ENCODE data around the gene ACADSB.

Gene ACADSB

DNA sequence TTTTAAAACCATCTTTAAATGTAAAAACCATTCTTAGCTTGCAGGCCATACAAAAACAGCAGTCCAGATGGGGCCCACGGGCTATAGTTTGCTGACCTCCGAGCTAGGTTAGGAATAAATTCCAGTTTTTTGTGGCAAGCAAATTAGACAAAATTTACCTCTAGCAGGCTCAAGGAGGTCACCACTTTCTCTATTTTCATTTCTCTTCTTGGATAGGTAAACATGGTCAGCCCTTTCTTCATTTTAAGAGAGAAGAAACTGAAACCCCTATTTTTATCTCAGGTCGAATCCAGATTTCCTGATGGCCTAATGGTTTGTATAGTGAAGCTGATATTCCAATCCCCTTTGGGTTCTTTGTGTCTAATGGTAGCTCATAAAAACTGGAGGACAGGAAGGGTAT, 10.9 kb upstream of the ACADSB start:
- WGBS, 2 donors (ENCODE audit: extremely low coverage in 2 of 2, insufficient read length in 2 of 2, insufficient replicate concordance in 1 of 2): no CpG with 5 or more reads among the region's 3 CpGs
- Histone ChIP-seq H3K4me1 (ENCODE audit: control insufficient read depth in 2 of 2, insufficient read depth in 1 of 2, low read depth in 1 of 2, low read length in 2 of 2) (peaks cover 2 to 3% of the 10 kb centered on the region in 2 donors), H3K27ac (replicated peaks; ENCODE audit: low read length) (no peak overlapping the region), H2BK5ac (ENCODE audit: low read length) (no peak overlapping the region), H3K27me3 (ENCODE audit: control insufficient read depth in 3 of 3, insufficient read depth in 3 of 3, low read depth in 1 of 3, low read length in 3 of 3) (no peaks in the 10 kb centered on the region), H4K8ac (ENCODE audit: low read depth, low read length) (no peak overlapping the region), H4K91ac (ENCODE audit: low read depth, low read length, poor library complexity) (no peak overlapping the region), H3K9me3 (replicated peaks in 1 of 2; ENCODE audit: control insufficient read depth in 2 of 2, insufficient read depth in 1 of 2, low read depth in 1 of 2, low read length in 2 of 2) (peaks cover 0 to 3% of the 10 kb centered on the region in 2 donors), H2AK5ac (ENCODE audit: low read depth, low read length) (no peak overlapping the region), H3K18ac (ENCODE audit: low read length) (no peak overlapping the region), H3K4ac (ENCODE audit: low read length) (no peak overlapping the region), H2BK12ac (ENCODE audit: low read length) (no peak overlapping the region), H2BK120ac (ENCODE audit: low read depth, low read length) (no peak overlapping the region), H3K4me2 (ENCODE audit: insufficient read depth, low read length, poor library complexity, severe bottlenecking) (no peak overlapping the region), H3K36me3 (replicated peaks in 1 of 2; ENCODE audit: control insufficient read depth in 2 of 2, insufficient read depth in 2 of 2, low read length in 2 of 2) (peaks cover 9 to 45% of the 10 kb centered on the region in 2 donors), H3K23ac (ENCODE audit: low read depth, low read length, poor library complexity) (no peak overlapping the region), H2BK15ac (ENCODE audit: low read length) (no peak overlapping the region), H2AFZ (ENCODE audit: low read length) (no peak overlapping the region), H3K9ac (ENCODE audit: low read depth, low read length, poor library complexity) (no peak overlapping the region), H3K79me1 (ENCODE audit: low read depth, low read length) (no peaks in the 10 kb centered on the region), H3K14ac (ENCODE audit: low read length) (no peak overlapping the region), H3K4me3 (ENCODE audit: low read length in 2 of 2) (no peak overlapping the region)
- DNase-seq (ENCODE audit: low spot score): no peak

DNA sequence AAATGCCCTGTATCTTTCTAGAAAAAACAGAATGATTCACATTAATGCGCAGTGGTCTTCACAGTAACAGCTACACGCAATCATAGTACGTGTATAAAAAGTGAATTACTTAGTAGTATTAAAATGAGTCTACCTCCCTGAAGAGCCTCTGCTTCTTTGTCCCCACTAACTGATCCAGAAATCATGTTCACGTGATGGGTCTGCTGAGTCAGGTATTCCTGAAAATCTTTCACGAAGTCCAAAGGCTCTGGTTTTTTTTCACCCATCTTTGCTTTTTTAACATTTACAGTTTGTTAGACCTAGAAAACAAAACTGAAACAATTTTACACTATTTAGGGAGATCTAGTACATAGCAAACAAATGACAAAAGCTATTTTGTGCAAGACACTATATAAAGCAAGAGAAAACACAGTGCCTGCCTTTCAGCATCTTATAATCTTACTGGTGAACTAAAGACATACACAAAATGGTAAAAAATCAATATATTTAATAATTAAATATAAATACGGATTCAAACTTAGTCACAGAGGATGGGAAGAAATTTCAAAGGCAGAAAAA, 10.4 kb upstream of the ACADSB start:
- Histone ChIP-seq H2BK120ac (ENCODE audit: low read depth, low read length) (no peak overlapping the region), H3K36me3 (replicated peaks in 1 of 2; ENCODE audit: control insufficient read depth in 2 of 2, insufficient read depth in 2 of 2, low read length in 2 of 2) (peaks cover 9 to 39% of the 10 kb centered on the region in 2 donors), H2BK5ac (ENCODE audit: low read length) (no peak overlapping the region), H3K4ac (ENCODE audit: low read length) (no peak overlapping the region), H3K9me3 (replicated peaks in 1 of 2; ENCODE audit: control insufficient read depth in 2 of 2, insufficient read depth in 1 of 2, low read depth in 1 of 2, low read length in 2 of 2) (peaks cover 0 to 3% of the 10 kb centered on the region in 2 donors), H3K4me2 (ENCODE audit: insufficient read depth, low read length, poor library complexity, severe bottlenecking) (no peak overlapping the region), H4K91ac (ENCODE audit: low read depth, low read length, poor library complexity) (no peak overlapping the region), H3K27me3 (ENCODE audit: control insufficient read depth in 3 of 3, insufficient read depth in 3 of 3, low read depth in 1 of 3, low read length in 3 of 3) (no peaks in the 10 kb centered on the region), H4K8ac (ENCODE audit: low read depth, low read length) (no peak overlapping the region), H2AFZ (ENCODE audit: low read length) (no peak overlapping the region), H2BK12ac (ENCODE audit: low read length) (no peak overlapping the region), H3K18ac (ENCODE audit: low read length) (no peak overlapping the region), H3K4me1 (ENCODE audit: control insufficient read depth in 2 of 2, insufficient read depth in 1 of 2, low read depth in 1 of 2, low read length in 2 of 2) (peaks cover 2 to 3% of the 10 kb centered on the region in 2 donors), H2BK15ac (ENCODE audit: low read length) (no peak overlapping the region), H3K14ac (ENCODE audit: low read length) (no peak overlapping the region), H3K9ac (ENCODE audit: low read depth, low read length, poor library complexity) (no peak overlapping the region), H3K79me1 (ENCODE audit: low read depth, low read length) (no peaks in the 10 kb centered on the region), H2AK5ac (ENCODE audit: low read depth, low read length) (no peak overlapping the region), H3K23ac (ENCODE audit: low read depth, low read length, poor library complexity) (no peak overlapping the region), H3K4me3 (ENCODE audit: low read length in 2 of 2) (no peak overlapping the region), H3K27ac (replicated peaks; ENCODE audit: low read length) (no peak overlapping the region)
- WGBS, 2 donors (ENCODE audit: extremely low coverage in 2 of 2, insufficient read length in 2 of 2, insufficient replicate concordance in 1 of 2): no CpG with 5 or more reads among the region's 6 CpGs
- no peak for DNase-seq (ENCODE audit: low spot score)

DNA sequence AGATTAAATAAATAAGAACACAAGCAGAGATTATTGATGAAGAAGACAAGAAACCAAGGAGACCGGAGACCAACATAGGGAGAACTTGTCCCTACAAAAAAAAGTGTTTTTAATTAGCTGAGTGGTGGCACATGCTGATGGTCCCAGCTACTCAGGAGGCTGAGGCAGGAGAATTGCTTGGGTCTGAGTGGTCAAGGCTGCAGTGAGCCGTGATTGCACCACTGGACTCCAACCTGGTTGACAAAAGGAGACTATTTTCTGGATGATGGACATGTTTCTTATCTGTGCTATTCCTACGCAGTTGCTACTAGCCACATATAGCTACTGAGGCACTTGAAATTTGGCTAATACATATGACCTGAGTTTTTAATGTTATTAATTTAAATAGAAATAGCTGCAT, 9.9 kb upstream of the ACADSB start:
- Histone ChIP-seq H2BK15ac (ENCODE audit: low read length) (no peak overlapping the region), H3K36me3 (replicated peaks in 1 of 2; ENCODE audit: control insufficient read depth in 2 of 2, insufficient read depth in 2 of 2, low read length in 2 of 2) (peaks cover 7 to 34% of the 10 kb centered on the region in 2 donors), H3K9ac (ENCODE audit: low read depth, low read length, poor library complexity) (no peak overlapping the region), H4K8ac (ENCODE audit: low read depth, low read length) (no peak overlapping the region), H3K27ac (replicated peaks; ENCODE audit: low read length) (no peak overlapping the region), H3K4me3 (ENCODE audit: low read length in 2 of 2) (no peak overlapping the region), H2AFZ (ENCODE audit: low read length) (no peak overlapping the region), H4K91ac (ENCODE audit: low read depth, low read length, poor library complexity) (no peak overlapping the region), H2BK5ac (ENCODE audit: low read length) (no peak overlapping the region), H3K18ac (ENCODE audit: low read length) (no peak overlapping the region), H3K27me3 (ENCODE audit: control insufficient read depth in 3 of 3, insufficient read depth in 3 of 3, low read depth in 1 of 3, low read length in 3 of 3) (no peaks in the 10 kb centered on the region), H2BK12ac (ENCODE audit: low read length) (no peak overlapping the region), H3K23ac (ENCODE audit: low read depth, low read length, poor library complexity) (no peak overlapping the region), H3K4me1 (ENCODE audit: control insufficient read depth in 2 of 2, insufficient read depth in 1 of 2, low read depth in 1 of 2, low read length in 2 of 2) (peaks cover 2 to 3% of the 10 kb centered on the region in 2 donors), H3K9me3 (replicated peaks in 1 of 2; ENCODE audit: control insufficient read depth in 2 of 2, insufficient read depth in 1 of 2, low read depth in 1 of 2, low read length in 2 of 2) (peaks cover 0 to 1% of the 10 kb centered on the region in 2 donors), H3K79me1 (ENCODE audit: low read depth, low read length) (no peaks in the 10 kb centered on the region), H3K14ac (ENCODE audit: low read length) (no peak overlapping the region), H2AK5ac (ENCODE audit: low read depth, low read length) (no peak overlapping the region), H2BK120ac (ENCODE audit: low read depth, low read length) (no peak overlapping the region), H3K4ac (ENCODE audit: low read length) (no peak overlapping the region), H3K4me2 (ENCODE audit: insufficient read depth, low read length, poor library complexity, severe bottlenecking) (no peak overlapping the region)
- DNase-seq (ENCODE audit: low spot score): no peak
- no CpG with 5 or more reads among the region's 3 CpGs for WGBS, 2 donors (ENCODE audit: extremely low coverage in 2 of 2, insufficient read length in 2 of 2, insufficient replicate concordance in 1 of 2)

DNA sequence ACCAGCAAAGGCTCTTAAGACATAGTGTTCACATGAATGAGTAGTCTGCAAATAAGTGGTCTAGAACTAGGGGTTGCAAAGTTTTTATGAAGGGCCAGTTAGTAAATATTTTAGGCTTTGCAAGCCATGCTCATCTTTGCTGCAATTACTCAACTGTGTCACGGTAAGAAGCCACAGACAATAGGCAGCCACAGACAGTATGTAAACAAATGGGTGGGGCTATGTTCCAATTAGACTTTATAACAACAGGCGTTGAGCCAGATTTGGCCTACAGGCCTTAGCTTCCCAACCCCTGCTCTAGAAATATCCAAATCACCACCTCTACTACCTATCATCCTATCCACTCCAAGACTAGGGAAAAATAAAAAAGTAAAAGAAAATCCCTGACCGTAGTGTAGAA, 9.5 kb upstream of the ACADSB start:
- Histone ChIP-seq H3K36me3 (replicated peaks in 1 of 2; ENCODE audit: control insufficient read depth in 2 of 2, insufficient read depth in 2 of 2, low read length in 2 of 2) (peaks cover 4 to 30% of the 10 kb centered on the region in 2 donors), H3K18ac (ENCODE audit: low read length) (no peak overlapping the region), H3K4me1 (ENCODE audit: control insufficient read depth in 2 of 2, insufficient read depth in 1 of 2, low read depth in 1 of 2, low read length in 2 of 2) (peaks cover 2 to 3% of the 10 kb centered on the region in 2 donors), H3K23ac (ENCODE audit: low read depth, low read length, poor library complexity) (no peak overlapping the region), H3K4me3 (ENCODE audit: low read length in 2 of 2) (no peak overlapping the region), H3K14ac (ENCODE audit: low read length) (no peak overlapping the region), H2BK12ac (ENCODE audit: low read length) (no peak overlapping the region), H3K79me1 (ENCODE audit: low read depth, low read length) (no peaks in the 10 kb centered on the region), H2BK15ac (ENCODE audit: low read length) (no peak overlapping the region), H3K9ac (ENCODE audit: low read depth, low read length, poor library complexity) (no peak overlapping the region), H3K27ac (replicated peaks; ENCODE audit: low read length) (no peak overlapping the region), H4K91ac (ENCODE audit: low read depth, low read length, poor library complexity) (no peak overlapping the region), H4K8ac (ENCODE audit: low read depth, low read length) (no peak overlapping the region), H3K4ac (ENCODE audit: low read length) (no peak overlapping the region), H2AFZ (ENCODE audit: low read length) (no peak overlapping the region), H2BK120ac (ENCODE audit: low read depth, low read length) (no peak overlapping the region), H3K27me3 (ENCODE audit: control insufficient read depth in 3 of 3, insufficient read depth in 3 of 3, low read depth in 1 of 3, low read length in 3 of 3) (no peaks in the 10 kb centered on the region), H2AK5ac (ENCODE audit: low read depth, low read length) (no peak overlapping the region), H3K4me2 (ENCODE audit: insufficient read depth, low read length, poor library complexity, severe bottlenecking) (no peak overlapping the region), H2BK5ac (ENCODE audit: low read length) (no peak overlapping the region), H3K9me3 (replicated peaks in 1 of 2; ENCODE audit: control insufficient read depth in 2 of 2, insufficient read depth in 1 of 2, low read depth in 1 of 2, low read length in 2 of 2) (no peaks in the 10 kb centered on the region)
- DNase-seq (ENCODE audit: low spot score): no peak
- WGBS, 2 donors (ENCODE audit: extremely low coverage in 2 of 2, insufficient read length in 2 of 2, insufficient replicate concordance in 1 of 2): no CpG with 5 or more reads among the region's 3 CpGs

All from neuronal stem cell (in vitro differentiated cells).